Effector CD8-positive, alpha-beta T cell (primary cell): ENCODE results near the gene MDM4.
A peak's percentile ranks its signal among the peaks of the same experiment; 100 is the strongest.
"Not testable (repeated sequence)": the region's sequence is repeated elsewhere in the genome, so short reads cannot be mapped to it uniquely, and the experiment has no call there.

Experiments
- DNase-seq: peaks from one replicate; lab custom pipeline; 2025; lab: John Stamatoyannopoulos, UW

MDM4 gene

GRCh38 chr1:204514828-204515227 is 1.4 kb upstream of the MDM4 start:
- no peak for DNase-seq

GRCh38 chr1:204517382-204517781 is 1.2 kb downstream of the MDM4 start:
- not testable (repeated sequence) for DNase-seq

- peak; percentile 29 for DNase-seq
These were observed 4.9 kb downstream of the MDM4 start for GRCh38 chr1:204520834-204521709.

GRCh38 chr1:204521941-204522521 is 5.8 kb downstream of the MDM4 start:
- DNase-seq: not testable (repeated sequence)

GRCh38 chr1:204523605-204524215 is 7.5 kb downstream of the MDM4 start:
- DNase-seq: no peak

- no peak for DNase-seq
These were observed 8.8 kb downstream of the MDM4 start for GRCh38 chr1:204524986-204525385.

GRCh38 chr1:204528241-204528640 is 12.0 kb downstream of the MDM4 start:
- no peak for DNase-seq

- DNase-seq: no peak
These were observed 12.5 kb downstream of the MDM4 start for GRCh38 chr1:204528677-204529076.

- no peak for DNase-seq
These were observed 13.2 kb downstream of the MDM4 start for GRCh38 chr1:204529371-204529895.

GRCh38 chr1:204530932-204531331 is 14.7 kb downstream of the MDM4 start:
- no peak for DNase-seq

- DNase-seq: no peak
These were observed 16.6 kb downstream of the MDM4 start for GRCh38 chr1:204532832-204533231.

- DNase-seq: no peak
These were observed 25.4 kb downstream of the MDM4 start for GRCh38 chr1:204541626-204542025.

GRCh38 chr1:204544321-204544720 is 28.1 kb downstream of the MDM4 start:
- DNase-seq: no peak

- no peak for DNase-seq
These were observed 29.0 kb downstream of the MDM4 start for GRCh38 chr1:204545202-204545601.

GRCh38 chr1:204545881-204546280 is 29.7 kb downstream of the MDM4 start:
- no peak for DNase-seq

GRCh38 chr1:204548265-204548664 is 32.1 kb downstream of the MDM4 start:
- DNase-seq: no peak

- DNase-seq: no peak
These were observed 33.1 kb downstream of the MDM4 start for GRCh38 chr1:204549313-204549712.

- DNase-seq: no peak
These were observed 34.7 kb downstream of the MDM4 start for GRCh38 chr1:204550926-204551325.

GRCh38 chr1:204556458-204557052 is 40.3 kb downstream of the MDM4 start:
- no peak for DNase-seq

GRCh38 chr1:204558467-204558866 is 42.3 kb downstream of the MDM4 start:
- DNase-seq: no peak

- DNase-seq: not testable (repeated sequence)
These were observed 43.8 kb downstream of the MDM4 start for GRCh38 chr1:204560002-204560401.

GRCh38 chr1:204560590-204561150 is 44.5 kb downstream of the MDM4 start:
- DNase-seq: no peak
